Stimulated activated CD4-positive, alpha-beta T cell treated with anti-CD3 and anti-CD28 coated beads, Interleukin-4, amount 100 ng/mL, for 48 hours (primary cell): ENCODE results near the gene SLC15A2.

Experiments
- DNase-seq, 2 donors: peaks; one replicate each; pipeline ENCODE4 v3.0.0-alpha.2; 2020; ENCODE audit warnings: low read depth in 2 of 2

SLC15A2 gene

GRCh38 chr3:121979734-121980449 is 85.7 kb downstream of the SLC15A2 start:
- no peak for DNase-seq

- no peak for DNase-seq
These were observed 86.2 kb downstream of the SLC15A2 start for GRCh38 chr3:121980450-121980796.

GRCh38 chr3:121981473-121981872 is 87.3 kb downstream of the SLC15A2 start:
- no peak for DNase-seq

GRCh38 chr3:121985846-121986245 is 91.6 kb downstream of the SLC15A2 start:
- DNase-seq, result no peak

GRCh38 chr3:121988146-121988545 is 93.9 kb downstream of the SLC15A2 start:
- DNase-seq, result no peak

- DNase-seq, result no peak
These were observed 95.7 kb downstream of the SLC15A2 start for GRCh38 chr3:121989943-121990342.

GRCh38 chr3:121992601-121993560 is 98.7 kb downstream of the SLC15A2 start:
- no peak for DNase-seq
